WTC11 (cell line): ENCODE measurements around the gene CDH12. TPM values are rescaled to one million over a fixed set of nuclear protein-coding genes. Genes with fewer than 3 reads are reported as not detected.

Experiments
- ATAC-seq: fragments of 200-7000 bp; cut with Tn5 transposase; 2 replicates; pipeline ENCODE4 v1.10.0; 2021; ENCODE audit warnings: mild to moderate bottlenecking, moderate library complexity
- CTCF ChIA-PET: fragments of 300-600 bp; sonication (Branson Sonifier 250); formaldehyde crosslinking; loops from one replicate; lab custom pipeline; 2021; ENCODE audit warnings: antibody characterized with exemption; lab: Charles Lee
- POLR2A ChIA-PET: fragments of 350-600 bp; sonication (Branson Sonifier 250); formaldehyde crosslinking; loops from one replicate; lab custom pipeline; 2021; ENCODE audit warnings: antibody characterized with exemption; lab: Charles Lee
- DNase-seq: peaks from one replicate; pipeline ENCODE4 v3.0.0; 2021; ENCODE audit warnings: low spot score
- H3K27ac Mint-ChIP-seq: 2 replicates; pipeline ENCODE4 v1.8.0; 2021; ENCODE audit warnings: mixed read lengths
- H3K27me3 Mint-ChIP-seq: 2 replicates; pipeline ENCODE4 v1.8.0; 2021; ENCODE audit warnings: low read depth, mild to moderate bottlenecking, moderate library complexity, mixed read lengths
- H3K36me3 Mint-ChIP-seq: 2 replicates; pipeline ENCODE4 v1.8.0; 2021; ENCODE audit warnings: mixed read lengths
- H3K4me1 Mint-ChIP-seq: 2 replicates; pipeline ENCODE4 v1.8.0; 2022; ENCODE audit warnings: mixed read lengths
- H3K4me3 Mint-ChIP-seq: 2 replicates; pipeline ENCODE4 v1.8.0; 2021; ENCODE audit warnings: mild to moderate bottlenecking, moderate library complexity, mixed read lengths
- H3K9me3 Mint-ChIP-seq: 2 replicates; pipeline ENCODE4 v1.8.0; 2021; ENCODE audit warnings: mixed read lengths
- AR ChIP-seq: fragments of 250-450 bp; sonication (Bioruptor Pico); IDR thresholded peaks from 2 replicates; pipeline ENCODE4 v1.9.0; 2021; ENCODE audit warnings: mild to moderate bottlenecking
- ATF2 ChIP-seq: sonication (generic); formaldehyde crosslinking; IDR thresholded peaks from 2 replicates; pipeline ENCODE4 v1.8.1; 2022; ENCODE audit warnings: low read depth, missing genetic modification reagents, borderline replicate concordance
- CDX4 ChIP-seq: fragments of 250-450 bp; sonication (Bioruptor Pico); IDR thresholded peaks from 2 replicates; pipeline ENCODE4 v1.9.0; 2021; ENCODE audit warnings: moderate library complexity, mild to moderate bottlenecking, inconsistent platforms, borderline replicate concordance
- CTCF ChIP-seq: fragments of 200-600 bp; IDR thresholded peaks from 2 replicates; pipeline ENCODE4 v1.8.0; 2022; ENCODE audit warnings: antibody characterized with exemption
- ELF4 ChIP-seq: sonication (generic); formaldehyde crosslinking; IDR thresholded peaks from 2 replicates; pipeline ENCODE4 v1.8.1; 2022; ENCODE audit warnings: low read depth, mild to moderate bottlenecking, moderate library complexity, missing genetic modification reagents
- EMX1 ChIP-seq: fragments of 250-450 bp; sonication (Bioruptor Pico); IDR thresholded peaks from 2 replicates; pipeline ENCODE4 v1.8.0; 2021; ENCODE audit warnings: mild to moderate bottlenecking
- FOXP4 ChIP-seq: sonication (generic); formaldehyde crosslinking; IDR thresholded peaks from 2 replicates; pipeline ENCODE4 v1.8.0; 2022; ENCODE audit warnings: mild to moderate bottlenecking, missing genetic modification reagents
- GABPB1 ChIP-seq: sonication (generic); formaldehyde crosslinking; IDR thresholded peaks from 2 replicates; pipeline ENCODE4 v1.8.1; 2023; ENCODE audit warnings: mild to moderate bottlenecking, missing genetic modification reagents
- GRHL2 ChIP-seq: fragments of 250-450 bp; sonication (Bioruptor Pico); IDR thresholded peaks from 2 replicates; pipeline ENCODE4 v1.8.0; 2022; ENCODE audit warnings: mild to moderate bottlenecking, moderate library complexity; ENCODE audit not compliant: insufficient replicate concordance, severe bottlenecking
- IRF1 ChIP-seq: sonication (generic); formaldehyde crosslinking; IDR thresholded peaks from 2 replicates; pipeline ENCODE4 v1.8.0; 2023; ENCODE audit warnings: missing genetic modification reagents
- KAT7 ChIP-seq: sonication (generic); formaldehyde crosslinking; IDR thresholded peaks from 2 replicates; pipeline ENCODE4 v1.8.1; 2023; ENCODE audit warnings: missing genetic modification reagents, mild to moderate bottlenecking, borderline replicate concordance
- MAX ChIP-seq: sonication (generic); formaldehyde crosslinking; IDR thresholded peaks from 2 replicates; pipeline ENCODE4 v1.8.0; 2022; ENCODE audit warnings: mild to moderate bottlenecking, missing genetic modification reagents
- PRRX2 ChIP-seq: fragments of 250-450 bp; sonication (Bioruptor Pico); IDR thresholded peaks from 2 replicates; pipeline ENCODE4 v1.8.0; 2021; ENCODE audit warnings: mild to moderate bottlenecking
- RELA ChIP-seq: sonication (generic); formaldehyde crosslinking; IDR thresholded peaks from 2 replicates; pipeline ENCODE4 v1.8.1; 2022; ENCODE audit warnings: missing genetic modification reagents, mild to moderate bottlenecking, borderline replicate concordance
- RORB ChIP-seq: fragments of 250-450 bp; sonication (Bioruptor Pico); IDR thresholded peaks from 2 replicates; pipeline ENCODE4 v1.9.0; 2021; ENCODE audit warnings: mild to moderate bottlenecking
- SP1 ChIP-seq: sonication (generic); formaldehyde crosslinking; conservative IDR thresholded peaks from 2 replicates; pipeline ENCODE4 v1.8.1; 2022; ENCODE audit warnings: missing genetic modification reagents
- USF2 ChIP-seq: sonication (generic); formaldehyde crosslinking; IDR thresholded peaks from 2 replicates; pipeline ENCODE4 v1.8.1; 2023; ENCODE audit warnings: mild to moderate bottlenecking, missing genetic modification reagents, moderate library complexity
- ZBTB21 ChIP-seq: sonication (generic); formaldehyde crosslinking; IDR thresholded peaks from 2 replicates; pipeline ENCODE4 v1.8.1; 2023; ENCODE audit warnings: mild to moderate bottlenecking, missing genetic modification reagents, borderline replicate concordance
- ZBTB43 ChIP-seq: sonication (generic); formaldehyde crosslinking; IDR thresholded peaks from 2 replicates; pipeline ENCODE4 v1.8.1; 2023; ENCODE audit warnings: mild to moderate bottlenecking, missing genetic modification reagents
- ZNF219 ChIP-seq: sonication (generic); formaldehyde crosslinking; IDR thresholded peaks from 2 replicates; pipeline ENCODE4 v1.8.0; 2023; ENCODE audit warnings: missing genetic modification reagents, mild to moderate bottlenecking, borderline replicate concordance
- ZNF263 ChIP-seq: sonication (generic); formaldehyde crosslinking; IDR thresholded peaks from 2 replicates; pipeline ENCODE4 v1.8.1; 2022; ENCODE audit warnings: low read depth, mild to moderate bottlenecking, moderate library complexity, missing genetic modification reagents
- ZNF317 ChIP-seq: sonication (generic); formaldehyde crosslinking; IDR thresholded peaks from 2 replicates; pipeline ENCODE4 v1.8.1; 2023; ENCODE audit warnings: low read depth, mild to moderate bottlenecking, moderate library complexity, missing genetic modification reagents, borderline replicate concordance
- ZNF423 ChIP-seq: fragments of 250-450 bp; sonication (Bioruptor Pico); IDR thresholded peaks from 2 replicates; pipeline ENCODE4 v2.1.2; 2022; ENCODE audit warnings: mild to moderate bottlenecking, moderate library complexity
- total RNA-seq: library from RNA; stranded (reverse); gene quantifications from 3 replicates; pipeline ENCODE4 v1.2.3, GENCODE V29; 2021

CDH12 gene
- total RNA-seq, 1 experiment from 2014 or later: not detected

GRCh38 chr5:21834863-21835262 is 1018.3 kb downstream of the CDH12 start:
- TF ChIP-seq ZNF219 (CRISPR knock-in tag): no peak
- TF ChIP-seq AR: no peak
- TF ChIP-seq RELA (CRISPR knock-in tag): no peak
- no peak for TF ChIP-seq ZBTB21 (CRISPR knock-in tag)
- no peak for TF ChIP-seq ZNF423 (CRISPR knock-in tag)
- no peak for TF ChIP-seq ZNF263 (CRISPR knock-in tag)
- no peak for TF ChIP-seq CTCF
- no peak for TF ChIP-seq ZBTB43 (CRISPR knock-in tag)
- no peak for TF ChIP-seq USF2 (CRISPR knock-in tag)
- TF ChIP-seq GRHL2 (CRISPR knock-in tag): no peak
- no peak for TF ChIP-seq ATF2 (CRISPR knock-in tag)
- POLR2A ChIA-PET: no interaction called here
- H3K27me3 Mint-ChIP-seq: no peaks in the 10 kb centered on the region
- no peaks in the 10 kb centered on the region for H3K4me1 Mint-ChIP-seq
- H3K4me3 Mint-ChIP-seq: no peak overlapping the region
- CTCF ChIA-PET: no interaction called here
- H3K27ac Mint-ChIP-seq: no peak overlapping the region
- ATAC-seq (no peak), DNase-seq (no peak)
- peaks cover 3% of the 10 kb centered on the region; the same call in 1 of the 2 replicates for H3K9me3 Mint-ChIP-seq
- no peaks in the 10 kb centered on the region for H3K36me3 Mint-ChIP-seq

- ChIA-PET POLR2A (no interaction called here), CTCF (no interaction called here)
- Mint-ChIP-seq H3K4me3 (no peak overlapping the region), H3K36me3 (no peaks in the 10 kb centered on the region), H3K4me1 (no peaks in the 10 kb centered on the region), H3K9me3 (no peaks in the 10 kb centered on the region), H3K27me3 (no peaks in the 10 kb centered on the region), H3K27ac (no peak overlapping the region; the same call in 1 of the 2 replicates)
- no peak for ATAC-seq
- no peak for DNase-seq
- TF ChIP-seq EMX1 (CRISPR knock-in tag) (no peak), MAX (CRISPR knock-in tag) (no peak), FOXP4 (no peak), ZNF317 (no peak), SP1 (CRISPR knock-in tag) (no peak), KAT7 (no peak), ELF4 (CRISPR knock-in tag) (no peak), PRRX2 (CRISPR knock-in tag) (no peak), RELA (CRISPR knock-in tag) (no peak), RORB (CRISPR knock-in tag) (no peak), IRF1 (CRISPR knock-in tag) (no peak), ZBTB21 (CRISPR knock-in tag) (no peak), CDX4 (no peak), GABPB1 (CRISPR knock-in tag) (no peak)
These were observed 1021.9 kb downstream of the CDH12 start for GRCh38 chr5:21831145-21831787.
